Activated gamma-delta T cell treated with Interleukin-2 at 50 U/mL for 16 hours (primary cell): ENCODE measurements around the gene LRRC8A.

Source experiments
- DNase-seq: peaks from one replicate; pipeline ENCODE4 v3.0.0-alpha.2; 2020

The LRRC8A gene

GRCh38 chr9:128902351-128903078 lies 20.6 kb downstream of the LRRC8A start:
- peak; percentile 89 for DNase-seq

- no peak for DNase-seq
Measured at GRCh38 chr9:128903079-128903461, 21.1 kb downstream of the LRRC8A start.

- DNase-seq, result no peak
Measured at GRCh38 chr9:128903871-128904620, 22.1 kb downstream of the LRRC8A start.

- DNase-seq, result no peak
Measured at GRCh38 chr9:128905964-128906363, 24.0 kb downstream of the LRRC8A start.

- no peak for DNase-seq
Measured at GRCh38 chr9:128906741-128907140, 24.8 kb downstream of the LRRC8A start.

GRCh38 chr9:128908372-128908771 lies 26.4 kb downstream of the LRRC8A start:
- DNase-seq, result no peak

GRCh38 chr9:128909859-128910258 lies 27.9 kb downstream of the LRRC8A start:
- DNase-seq, result no peak

- no peak for DNase-seq
Measured at GRCh38 chr9:128910906-128911305, 29.0 kb downstream of the LRRC8A start.

- no peak for DNase-seq
Measured at GRCh38 chr9:128911529-128912035, 29.6 kb downstream of the LRRC8A start.

- DNase-seq, result no peak
Measured at GRCh38 chr9:128912270-128912853, 30.4 kb downstream of the LRRC8A start.

GRCh38 chr9:128913048-128913900 lies 31.3 kb downstream of the LRRC8A start:
- DNase-seq, result no peak

GRCh38 chr9:128913995-128914772 lies 32.3 kb downstream of the LRRC8A start:
- DNase-seq, result no peak

- no peak for DNase-seq
Measured at GRCh38 chr9:128916204-128916603, 34.3 kb downstream of the LRRC8A start.

- DNase-seq, result no peak
Measured at GRCh38 chr9:128916745-128917144, 34.8 kb downstream of the LRRC8A start.

- no peak for DNase-seq
Measured at GRCh38 chr9:128917151-128917849, 35.4 kb downstream of the LRRC8A start.

GRCh38 chr9:128918921-128919320 lies 37.0 kb downstream of the LRRC8A start:
- no peak for DNase-seq

GRCh38 chr9:128919402-128920089 lies 37.6 kb downstream of the LRRC8A start:
- no peak for DNase-seq

- no peak for DNase-seq
Measured at GRCh38 chr9:128920381-128921058, 38.6 kb downstream of the LRRC8A start, which contains the start of gene PHYHD1. PHYHD1 (plus strand) TSS chr9:128920982; CDS start chr9:128922324, 1,342 bp downstream.

- DNase-seq, result no peak
Measured at GRCh38 chr9:128921881-128922763, 40.2 kb downstream of the LRRC8A start.
